22Rv1 (cell line): ENCODE measurements around the gene RELL1.

Experiments
- ZFX ChIP-seq: fragments of 450-650 bp; IDR thresholded peaks from 2 replicates; pipeline ENCODE4 v1.6.1; 2017; ENCODE audit warnings: antibody characterized with exemption, borderline replicate concordance
- TF ChIP-seq, protein P1 (sequence below): fragments of 450-650 bp; IDR thresholded peaks from 2 replicates; pipeline ENCODE4 v1.5.1; 2017; ENCODE audit warnings: mild to moderate bottlenecking

DNA sequence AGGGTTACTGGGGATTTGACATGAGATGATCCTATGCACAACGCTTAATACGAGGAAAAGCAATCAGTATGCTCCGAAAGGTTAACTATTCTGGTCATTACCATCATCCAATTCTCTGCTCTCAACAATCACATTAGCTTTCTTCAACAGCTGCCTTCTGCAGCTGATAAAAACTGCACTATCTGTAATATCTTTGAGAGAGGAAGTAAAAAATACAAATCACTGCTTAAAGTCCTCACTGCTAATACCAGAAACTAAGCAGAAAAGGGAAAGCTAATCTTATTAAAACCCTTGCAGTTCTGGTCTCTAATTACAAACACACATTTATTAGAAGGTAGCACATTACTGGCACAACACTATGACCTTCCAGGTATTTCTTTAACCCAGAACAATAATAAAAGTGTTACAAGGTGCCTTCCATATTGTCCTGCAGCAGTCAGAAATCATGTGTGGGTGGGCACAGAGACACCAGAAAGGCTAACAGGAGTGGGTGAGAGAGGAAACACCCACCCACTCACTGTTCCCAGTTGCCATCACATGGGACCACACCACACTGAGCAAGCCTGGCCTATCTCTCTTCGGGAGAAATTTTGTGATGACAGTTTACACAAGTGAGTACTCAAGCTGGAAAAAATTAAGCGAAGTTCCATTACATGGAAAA, 71.0 kb downstream of the RELL1 start:
- TF ChIP-seq, protein P1, sequence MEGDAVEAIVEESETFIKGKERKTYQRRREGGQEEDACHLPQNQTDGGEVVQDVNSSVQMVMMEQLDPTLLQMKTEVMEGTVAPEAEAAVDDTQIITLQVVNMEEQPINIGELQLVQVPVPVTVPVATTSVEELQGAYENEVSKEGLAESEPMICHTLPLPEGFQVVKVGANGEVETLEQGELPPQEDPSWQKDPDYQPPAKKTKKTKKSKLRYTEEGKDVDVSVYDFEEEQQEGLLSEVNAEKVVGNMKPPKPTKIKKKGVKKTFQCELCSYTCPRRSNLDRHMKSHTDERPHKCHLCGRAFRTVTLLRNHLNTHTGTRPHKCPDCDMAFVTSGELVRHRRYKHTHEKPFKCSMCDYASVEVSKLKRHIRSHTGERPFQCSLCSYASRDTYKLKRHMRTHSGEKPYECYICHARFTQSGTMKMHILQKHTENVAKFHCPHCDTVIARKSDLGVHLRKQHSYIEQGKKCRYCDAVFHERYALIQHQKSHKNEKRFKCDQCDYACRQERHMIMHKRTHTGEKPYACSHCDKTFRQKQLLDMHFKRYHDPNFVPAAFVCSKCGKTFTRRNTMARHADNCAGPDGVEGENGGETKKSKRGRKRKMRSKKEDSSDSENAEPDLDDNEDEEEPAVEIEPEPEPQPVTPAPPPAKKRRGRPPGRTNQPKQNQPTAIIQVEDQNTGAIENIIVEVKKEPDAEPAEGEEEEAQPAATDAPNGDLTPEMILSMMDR = no peak
- no peak for TF ChIP-seq ZFX
